HEK293 (cell line): ENCODE data around the gene HIRIP3.

Source experiments
- CTCF ChIA-PET: fragments of 350-600 bp; formaldehyde crosslinking; extraction: SDS; loops from one replicate; lab custom pipeline; 2021; ENCODE audit warnings: antibody characterized with exemption; lab: Yijun Ruan, JAX
- POLR2A ChIA-PET: fragments of 300-600 bp; formaldehyde crosslinking; extraction: SDS; loops from one replicate; lab custom pipeline; 2020; ENCODE audit warnings: antibody characterized with exemption, inconsistent platforms; lab: Yijun Ruan, JAX
- H3K27ac ChIP-seq: fragments of 200-500 bp; sonication (Bioruptor generic); 2 replicates; pipeline ENCODE4 v1.5.1; 2014; ENCODE audit warnings: low read depth, low read length, control low read depth, inconsistent platforms; ENCODE audit errors: extremely low read depth
- H3K36me3 ChIP-seq, 2 experiments: fragments of 200-500 bp in 1 of 2; sonication (Bioruptor generic) in 1 of 2; 1 replicate in 1 of 2; 2 replicates in 1 of 2; pipeline ENCODE4 v1.5.1; 2014 to 2017; ENCODE audit warnings: inconsistent platforms in 2 of 2, low read length in 2 of 2; ENCODE audit not compliant: control insufficient read depth in 2 of 2, insufficient read depth in 1 of 2
- H3K4me1 ChIP-seq: fragments of 200-500 bp; sonication (Bioruptor generic); 2 replicates; pipeline ENCODE4 v1.5.1; 2014; ENCODE audit warnings: mild to moderate bottlenecking, low read length, inconsistent platforms; ENCODE audit not compliant: control insufficient read depth, insufficient read depth
- H3K4me3 ChIP-seq: 2 replicates; pipeline ENCODE4 v1.5.1; 2011; ENCODE audit warnings: low read depth, mild to moderate bottlenecking, control low read depth, low read length, moderate library complexity
- H3K9me3 ChIP-seq: fragments of 200-500 bp; sonication (Bioruptor generic); 2 replicates; pipeline ENCODE4 v1.5.1; 2014; ENCODE audit warnings: low read depth, low read length, inconsistent platforms; ENCODE audit not compliant: control insufficient read depth, insufficient read depth
- KLF10 ChIP-seq: fragments of 450-650 bp; IDR thresholded peaks from 2 replicates; pipeline ENCODE4 v1.5.1; 2018; ENCODE audit warnings: missing biosample characterization, mild to moderate bottlenecking, missing genetic modification characterization
- MEIS1 ChIP-seq: sonication (generic); formaldehyde crosslinking; IDR thresholded peaks from 2 replicates; pipeline ENCODE4 v1.8.1; 2022; ENCODE audit warnings: missing genetic modification reagents, mild to moderate bottlenecking, borderline replicate concordance
- ZBTB8A ChIP-seq: fragments of 450-650 bp; formaldehyde crosslinking; IDR thresholded peaks from 2 replicates; pipeline ENCODE4 v1.5.1; 2016; ENCODE audit warnings: missing biosample characterization, missing genetic modification characterization
- ZFP37 ChIP-seq: fragments of 450-650 bp; formaldehyde crosslinking; IDR thresholded peaks from 2 replicates; pipeline ENCODE4 v1.5.1; 2016; ENCODE audit warnings: missing biosample characterization, missing genetic modification characterization
- ZNF133 ChIP-seq: fragments of 450-650 bp; formaldehyde crosslinking; IDR thresholded peaks from 2 replicates; pipeline ENCODE4 v1.5.1; 2016; ENCODE audit warnings: missing biosample characterization, missing genetic modification characterization
- ZNF140 ChIP-seq: fragments of 450-650 bp; formaldehyde crosslinking; IDR thresholded peaks from 2 replicates; pipeline ENCODE4 v1.5.1; 2016; ENCODE audit warnings: missing biosample characterization, missing genetic modification characterization
- ZNF302 ChIP-seq: fragments of 450-650 bp; formaldehyde crosslinking; IDR thresholded peaks from 2 replicates; pipeline ENCODE4 v1.5.1; 2016; ENCODE audit warnings: missing biosample characterization, missing genetic modification characterization, low read depth
- ZNF350 ChIP-seq: fragments of 450-650 bp; formaldehyde crosslinking; IDR thresholded peaks from 2 replicates; pipeline ENCODE4 v1.5.0; 2017; ENCODE audit warnings: missing biosample characterization, mild to moderate bottlenecking, missing genetic modification characterization
- ZNF658 ChIP-seq: fragments of 450-650 bp; formaldehyde crosslinking; IDR thresholded peaks from 2 replicates; pipeline ENCODE4; 2016; ENCODE audit warnings: missing biosample characterization, missing genetic modification characterization
- ZNF837 ChIP-seq: fragments of 450-650 bp; formaldehyde crosslinking; IDR thresholded peaks from 2 replicates; pipeline ENCODE4 v1.5.1; 2016; ENCODE audit warnings: missing biosample characterization, missing genetic modification characterization
- ZNF843 ChIP-seq: fragments of 450-650 bp; formaldehyde crosslinking; IDR thresholded peaks from 2 replicates; pipeline ENCODE4 v1.5.1; 2016; ENCODE audit warnings: missing biosample characterization, missing genetic modification characterization
- TF ChIP-seq, protein P1 (sequence below): fragments of 450-650 bp; formaldehyde crosslinking; IDR thresholded peaks from 2 replicates; pipeline ENCODE4 v1.5.1; 2016; ENCODE audit warnings: missing biosample characterization, missing genetic modification characterization, borderline replicate concordance
- TF ChIP-seq, protein P2 (sequence below): fragments of 450-650 bp; formaldehyde crosslinking; IDR thresholded peaks from 2 replicates; pipeline ENCODE4 v1.5.1; 2016; ENCODE audit warnings: missing biosample characterization, missing genetic modification characterization
- TF ChIP-seq, protein P3 (sequence below): fragments of 450-650 bp; formaldehyde crosslinking; IDR thresholded peaks from 2 replicates; pipeline ENCODE4 v1.5.1; 2016; ENCODE audit warnings: missing biosample characterization, missing genetic modification characterization
- TF ChIP-seq, protein P4 (sequence below): fragments of 450-650 bp; formaldehyde crosslinking; IDR thresholded peaks from 2 replicates; pipeline ENCODE4 v1.5.1; 2017; ENCODE audit warnings: missing biosample characterization, missing genetic modification characterization
- TF ChIP-seq, protein P5 (sequence below): fragments of 450-650 bp; formaldehyde crosslinking; IDR thresholded peaks from 2 replicates; pipeline ENCODE4 v1.5.1; 2016; ENCODE audit warnings: missing biosample characterization, missing genetic modification characterization, borderline replicate concordance
- TF ChIP-seq, protein P6 (sequence below): fragments of 450-650 bp; formaldehyde crosslinking; IDR thresholded peaks from 2 replicates; pipeline ENCODE4 v1.5.1; 2016; ENCODE audit warnings: missing biosample characterization, missing genetic modification characterization
- TF ChIP-seq, protein P7 (sequence below): fragments of 450-650 bp; formaldehyde crosslinking; IDR thresholded peaks from 2 replicates; pipeline ENCODE4 v1.5.1; 2016; ENCODE audit warnings: missing biosample characterization, missing genetic modification characterization

Gene HIRIP3

DNA sequence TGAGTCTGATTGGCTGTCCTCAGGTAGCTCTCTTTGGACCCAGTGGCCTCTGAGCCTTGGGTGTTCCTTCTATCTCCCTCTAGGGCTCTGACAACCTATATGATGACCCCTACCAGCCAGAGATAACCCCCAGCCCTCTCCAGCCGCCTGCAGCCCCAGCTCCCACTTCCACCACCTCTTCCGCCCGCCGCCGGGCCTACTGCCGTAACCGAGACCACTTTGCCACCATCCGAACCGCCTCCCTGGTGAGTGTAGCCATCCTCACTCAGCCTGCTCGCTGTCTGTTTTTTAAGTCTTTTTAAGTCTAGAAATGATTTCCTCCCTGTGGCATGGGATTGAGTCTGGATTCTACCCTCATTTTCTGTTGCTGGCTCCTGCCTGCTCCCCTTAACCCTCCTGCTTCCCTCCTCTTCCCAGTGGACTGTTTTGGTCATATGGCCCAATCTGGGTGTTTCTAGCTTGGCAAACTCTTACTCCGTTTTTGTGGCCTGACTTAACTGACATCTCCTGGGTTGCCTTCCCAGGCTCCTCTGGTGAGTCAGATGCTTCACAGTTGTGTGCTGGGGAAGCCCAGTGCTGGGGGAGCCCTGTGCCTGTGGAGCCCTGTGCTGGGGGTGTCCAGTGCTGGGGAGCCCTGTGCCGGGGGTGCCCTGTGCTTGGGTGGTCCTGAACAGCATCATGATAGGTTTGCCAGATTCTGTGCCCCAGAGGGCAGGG, 11.8 kb downstream of the HIRIP3 start:
- Histone ChIP-seq H3K4me3 (no peak overlapping the region), H3K4me1 (no peaks in the 10 kb centered on the region), H3K27ac (no peak overlapping the region), H3K9me3 (no peaks in the 10 kb centered on the region), H3K36me3 (peaks cover 49 to 100% of the 10 kb centered on the region in 2 experiments)
- ChIA-PET CTCF (no interaction called here), POLR2A (interaction anchor here (0.7 to 0.9 kb wide), 2 partner anchors 10 to 84 kb away, joined by 3 to 5 read pairs; partner anchors contain the start of genes SEZ6L2 and TAOK2)
- TF ChIP-seq, protein P1, sequence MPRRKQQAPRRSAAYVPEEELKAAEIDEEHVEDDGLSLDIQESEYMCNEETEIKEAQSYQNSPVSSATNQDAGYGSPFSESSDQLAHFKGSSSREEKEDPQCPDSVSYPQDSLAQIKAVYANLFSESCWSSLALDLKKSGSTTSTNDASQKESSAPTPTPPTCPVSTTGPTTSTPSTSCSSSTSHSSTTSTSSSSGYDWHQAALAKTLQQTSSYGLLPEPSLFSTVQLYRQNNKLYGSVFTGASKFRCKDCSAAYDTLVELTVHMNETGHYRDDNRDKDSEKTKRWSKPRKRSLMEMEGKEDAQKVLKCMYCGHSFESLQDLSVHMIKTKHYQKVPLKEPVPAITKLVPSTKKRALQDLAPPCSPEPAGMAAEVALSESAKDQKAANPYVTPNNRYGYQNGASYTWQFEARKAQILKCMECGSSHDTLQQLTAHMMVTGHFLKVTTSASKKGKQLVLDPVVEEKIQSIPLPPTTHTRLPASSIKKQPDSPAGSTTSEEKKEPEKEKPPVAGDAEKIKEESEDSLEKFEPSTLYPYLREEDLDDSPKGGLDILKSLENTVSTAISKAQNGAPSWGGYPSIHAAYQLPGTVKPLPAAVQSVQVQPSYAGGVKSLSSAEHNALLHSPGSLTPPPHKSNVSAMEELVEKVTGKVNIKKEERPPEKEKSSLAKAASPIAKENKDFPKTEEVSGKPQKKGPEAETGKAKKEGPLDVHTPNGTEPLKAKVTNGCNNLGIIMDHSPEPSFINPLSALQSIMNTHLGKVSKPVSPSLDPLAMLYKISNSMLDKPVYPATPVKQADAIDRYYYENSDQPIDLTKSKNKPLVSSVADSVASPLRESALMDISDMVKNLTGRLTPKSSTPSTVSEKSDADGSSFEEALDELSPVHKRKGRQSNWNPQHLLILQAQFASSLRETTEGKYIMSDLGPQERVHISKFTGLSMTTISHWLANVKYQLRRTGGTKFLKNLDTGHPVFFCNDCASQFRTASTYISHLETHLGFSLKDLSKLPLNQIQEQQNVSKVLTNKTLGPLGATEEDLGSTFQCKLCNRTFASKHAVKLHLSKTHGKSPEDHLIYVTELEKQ: no peak
- TF ChIP-seq, protein P2, sequence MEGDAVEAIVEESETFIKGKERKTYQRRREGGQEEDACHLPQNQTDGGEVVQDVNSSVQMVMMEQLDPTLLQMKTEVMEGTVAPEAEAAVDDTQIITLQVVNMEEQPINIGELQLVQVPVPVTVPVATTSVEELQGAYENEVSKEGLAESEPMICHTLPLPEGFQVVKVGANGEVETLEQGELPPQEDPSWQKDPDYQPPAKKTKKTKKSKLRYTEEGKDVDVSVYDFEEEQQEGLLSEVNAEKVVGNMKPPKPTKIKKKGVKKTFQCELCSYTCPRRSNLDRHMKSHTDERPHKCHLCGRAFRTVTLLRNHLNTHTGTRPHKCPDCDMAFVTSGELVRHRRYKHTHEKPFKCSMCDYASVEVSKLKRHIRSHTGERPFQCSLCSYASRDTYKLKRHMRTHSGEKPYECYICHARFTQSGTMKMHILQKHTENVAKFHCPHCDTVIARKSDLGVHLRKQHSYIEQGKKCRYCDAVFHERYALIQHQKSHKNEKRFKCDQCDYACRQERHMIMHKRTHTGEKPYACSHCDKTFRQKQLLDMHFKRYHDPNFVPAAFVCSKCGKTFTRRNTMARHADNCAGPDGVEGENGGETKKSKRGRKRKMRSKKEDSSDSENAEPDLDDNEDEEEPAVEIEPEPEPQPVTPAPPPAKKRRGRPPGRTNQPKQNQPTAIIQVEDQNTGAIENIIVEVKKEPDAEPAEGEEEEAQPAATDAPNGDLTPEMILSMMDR (tag by site-specific recombination): no peak
- TF ChIP-seq, protein P3, sequence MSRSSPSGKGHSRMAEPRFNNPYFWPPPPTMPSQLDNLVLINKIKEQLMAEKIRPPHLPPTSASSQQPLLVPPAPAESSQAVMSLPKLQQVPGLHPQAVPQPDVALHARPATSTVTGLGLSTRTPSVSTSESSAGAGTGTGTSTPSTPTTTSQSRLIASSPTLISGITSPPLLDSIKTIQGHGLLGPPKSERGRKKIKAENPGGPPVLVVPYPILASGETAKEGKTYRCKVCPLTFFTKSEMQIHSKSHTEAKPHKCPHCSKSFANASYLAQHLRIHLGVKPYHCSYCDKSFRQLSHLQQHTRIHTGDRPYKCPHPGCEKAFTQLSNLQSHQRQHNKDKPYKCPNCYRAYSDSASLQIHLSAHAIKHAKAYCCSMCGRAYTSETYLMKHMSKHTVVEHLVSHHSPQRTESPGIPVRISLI: no peak
- no peak for TF ChIP-seq ZNF133 (tag by site-specific recombination)
- TF ChIP-seq ZNF837 (tag by site-specific recombination): no peak
- no peak for TF ChIP-seq ZNF350
- TF ChIP-seq, protein P4, sequence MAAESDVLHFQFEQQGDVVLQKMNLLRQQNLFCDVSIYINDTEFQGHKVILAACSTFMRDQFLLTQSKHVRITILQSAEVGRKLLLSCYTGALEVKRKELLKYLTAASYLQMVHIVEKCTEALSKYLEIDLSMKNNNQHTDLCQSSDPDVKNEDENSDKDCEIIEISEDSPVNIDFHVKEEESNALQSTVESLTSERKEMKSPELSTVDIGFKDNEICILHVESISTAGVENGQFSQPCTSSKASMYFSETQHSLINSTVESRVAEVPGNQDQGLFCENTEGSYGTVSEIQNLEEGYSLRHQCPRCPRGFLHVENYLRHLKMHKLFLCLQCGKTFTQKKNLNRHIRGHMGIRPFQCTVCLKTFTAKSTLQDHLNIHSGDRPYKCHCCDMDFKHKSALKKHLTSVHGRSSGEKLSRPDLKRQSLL (tag by site-specific recombination): no peak
- no peak for TF ChIP-seq KLF10
- TF ChIP-seq, protein P5, sequence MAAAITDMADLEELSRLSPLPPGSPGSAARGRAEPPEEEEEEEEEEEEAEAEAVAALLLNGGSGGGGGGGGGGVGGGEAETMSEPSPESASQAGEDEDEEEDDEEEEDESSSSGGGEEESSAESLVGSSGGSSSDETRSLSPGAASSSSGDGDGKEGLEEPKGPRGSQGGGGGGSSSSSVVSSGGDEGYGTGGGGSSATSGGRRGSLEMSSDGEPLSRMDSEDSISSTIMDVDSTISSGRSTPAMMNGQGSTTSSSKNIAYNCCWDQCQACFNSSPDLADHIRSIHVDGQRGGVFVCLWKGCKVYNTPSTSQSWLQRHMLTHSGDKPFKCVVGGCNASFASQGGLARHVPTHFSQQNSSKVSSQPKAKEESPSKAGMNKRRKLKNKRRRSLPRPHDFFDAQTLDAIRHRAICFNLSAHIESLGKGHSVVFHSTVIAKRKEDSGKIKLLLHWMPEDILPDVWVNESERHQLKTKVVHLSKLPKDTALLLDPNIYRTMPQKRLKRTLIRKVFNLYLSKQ: no peak
- TF ChIP-seq ZFP37: no peak
- TF ChIP-seq, protein P6, sequence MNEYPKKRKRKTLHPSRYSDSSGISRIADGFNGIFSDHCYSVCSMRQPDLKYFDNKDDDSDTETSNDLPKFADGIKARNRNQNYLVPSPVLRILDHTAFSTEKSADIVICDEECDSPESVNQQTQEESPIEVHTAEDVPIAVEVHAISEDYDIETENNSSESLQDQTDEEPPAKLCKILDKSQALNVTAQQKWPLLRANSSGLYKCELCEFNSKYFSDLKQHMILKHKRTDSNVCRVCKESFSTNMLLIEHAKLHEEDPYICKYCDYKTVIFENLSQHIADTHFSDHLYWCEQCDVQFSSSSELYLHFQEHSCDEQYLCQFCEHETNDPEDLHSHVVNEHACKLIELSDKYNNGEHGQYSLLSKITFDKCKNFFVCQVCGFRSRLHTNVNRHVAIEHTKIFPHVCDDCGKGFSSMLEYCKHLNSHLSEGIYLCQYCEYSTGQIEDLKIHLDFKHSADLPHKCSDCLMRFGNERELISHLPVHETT: no peak
- no peak for TF ChIP-seq ZNF140 (tag by site-specific recombination)
- TF ChIP-seq, protein P7, sequence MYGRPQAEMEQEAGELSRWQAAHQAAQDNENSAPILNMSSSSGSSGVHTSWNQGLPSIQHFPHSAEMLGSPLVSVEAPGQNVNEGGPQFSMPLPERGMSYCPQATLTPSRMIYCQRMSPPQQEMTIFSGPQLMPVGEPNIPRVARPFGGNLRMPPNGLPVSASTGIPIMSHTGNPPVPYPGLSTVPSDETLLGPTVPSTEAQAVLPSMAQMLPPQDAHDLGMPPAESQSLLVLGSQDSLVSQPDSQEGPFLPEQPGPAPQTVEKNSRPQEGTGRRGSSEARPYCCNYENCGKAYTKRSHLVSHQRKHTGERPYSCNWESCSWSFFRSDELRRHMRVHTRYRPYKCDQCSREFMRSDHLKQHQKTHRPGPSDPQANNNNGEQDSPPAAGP: no peak
- no peak for TF ChIP-seq ZBTB8A (tag by site-specific recombination)
- TF ChIP-seq ZNF302: no peak
- no peak for TF ChIP-seq ZNF658 (tag by site-specific recombination)
- TF ChIP-seq ZNF843: no peak
- TF ChIP-seq MEIS1 (CRISPR knock-in tag): no peak
